ENCODE data around the gene ANKDD1B. TPM values are rescaled to one million over a fixed set of nuclear protein-coding genes. Genes with fewer than 3 reads are reported as not detected.
A peak's percentile ranks its signal among the peaks of the same experiment; 100 is the strongest.
"Not testable (repeated sequence)": the region's sequence is repeated elsewhere in the genome, so short reads cannot be mapped to it uniquely, and the experiment has no call there.

Gene ANKDD1B
- total RNA-seq = 1 to 10 TPM in 2 of 4 donors, not detected in 2; 3.2 to 5.0 TPM

GRCh38 chr5:75611311-75612225, at the start of gene ANKDD1B:
Gene ANKDD1B (plus strand): TSS chr5:75611453. CDS start chr5:75611635, 182 bp downstream.
- H3K4me3 ChIP-seq = peak within 1 kb of the TSS; percentile 26 to 63 (median 45)
- no peaks in the 10 kb centered on the region for H3K27me3 ChIP-seq
- no peaks in the 10 kb centered on the region for H3K9me3 ChIP-seq
- no peaks in the 10 kb centered on the region for H3K36me3 ChIP-seq
- no peak for TF ChIP-seq POLR2A (IDR thresholded peaks at IDR 0.05)
- no peak for TF ChIP-seq CTCF (IDR thresholded peaks at IDR 0.05)
- H3K27ac ChIP-seq = peak within 1 kb of the TSS in 3 of 4 donors; percentile 11 to 34 (median 28)
- peaks cover 0 to 17% (median 0%) of the 10 kb centered on the region in 4 donors for H3K4me1 ChIP-seq
- DNase-seq = peak in 2 of 3 donors; percentile 48 to 60

DNA sequence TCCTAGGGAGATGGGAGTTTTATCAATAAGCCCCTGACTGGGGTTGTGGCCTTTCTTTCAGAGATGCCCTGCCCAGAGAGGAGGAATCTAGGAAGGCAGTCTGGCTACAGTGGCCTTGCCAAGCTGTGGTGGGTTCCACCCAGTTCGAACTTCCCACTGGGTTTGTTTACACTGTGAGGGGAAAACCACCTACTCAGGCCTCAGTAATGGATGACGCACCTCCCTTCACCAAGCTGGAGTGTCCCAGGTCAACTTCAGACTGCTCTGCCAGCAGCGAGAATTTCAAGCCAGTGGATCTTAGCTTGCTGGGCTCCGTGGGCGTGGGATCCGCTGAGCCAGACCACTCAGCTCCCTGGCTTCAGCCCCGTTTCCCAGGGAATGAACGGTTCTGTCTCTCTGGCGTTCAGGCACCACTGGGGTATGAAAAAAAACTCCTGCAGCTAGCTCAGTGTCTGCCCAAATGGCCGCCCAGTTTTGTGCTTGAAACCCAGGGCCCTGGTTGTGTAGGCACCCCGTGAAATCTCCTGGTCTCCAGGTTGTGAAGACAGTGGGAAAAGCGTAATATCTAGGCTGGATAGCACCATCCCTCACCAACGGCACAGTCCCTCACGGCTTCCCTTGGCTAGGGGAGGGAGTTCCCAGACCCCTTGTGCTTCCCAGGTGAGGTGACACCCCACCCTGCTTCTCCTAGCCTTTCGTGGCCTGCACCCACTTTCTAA, 45.1 kb upstream of the ANKDD1B start:
- H3K4me1 ChIP-seq, H3K27me3 ChIP-seq, H3K36me3 ChIP-seq, H3K9me3 ChIP-seq, H3K4me3 ChIP-seq, DNase-seq: not testable (repeated sequence)
- peak overlapping the region in 3 of 4 donors; percentile 22 to 51 (median 28) for H3K27ac ChIP-seq

GRCh38 chr5:75566710-75567309, 44.4 kb upstream of the ANKDD1B start:
- H3K36me3 ChIP-seq = peaks cover 0 to 10% (median 0%) of the 10 kb centered on the region in 3 donors
- no peaks in the 10 kb centered on the region for H3K27me3 ChIP-seq
- H3K4me1 ChIP-seq = peaks cover 0 to 10% (median 0%) of the 10 kb centered on the region in 4 donors
- no peak for DNase-seq
- H3K4me3 ChIP-seq = no peak overlapping the region
- TF ChIP-seq POLR2A (IDR thresholded peaks at IDR 0.05) (no peak), CTCF (IDR thresholded peaks at IDR 0.05) (no peak)
- H3K9me3 ChIP-seq = no peaks in the 10 kb centered on the region
- H3K27ac ChIP-seq = peak overlapping the region in 3 of 4 donors; percentile 22 to 51 (median 28)

- Histone ChIP-seq H3K4me3 (no peak overlapping the region), H3K36me3 (peaks cover 0 to 10% (median 0%) of the 10 kb centered on the region in 3 donors), H3K27me3 (no peaks in the 10 kb centered on the region), H3K4me1 (peaks cover 0 to 10% (median 0%) of the 10 kb centered on the region in 4 donors), H3K9me3 (no peaks in the 10 kb centered on the region), H3K27ac (no peak overlapping the region)
- TF ChIP-seq CTCF (IDR thresholded peaks at IDR 0.05) (no peak), POLR2A (IDR thresholded peaks at IDR 0.05) (no peak)
- DNase-seq = no peak
These were observed 43.5 kb upstream of the ANKDD1B start for GRCh38 chr5:75567710-75568109.

DNA sequence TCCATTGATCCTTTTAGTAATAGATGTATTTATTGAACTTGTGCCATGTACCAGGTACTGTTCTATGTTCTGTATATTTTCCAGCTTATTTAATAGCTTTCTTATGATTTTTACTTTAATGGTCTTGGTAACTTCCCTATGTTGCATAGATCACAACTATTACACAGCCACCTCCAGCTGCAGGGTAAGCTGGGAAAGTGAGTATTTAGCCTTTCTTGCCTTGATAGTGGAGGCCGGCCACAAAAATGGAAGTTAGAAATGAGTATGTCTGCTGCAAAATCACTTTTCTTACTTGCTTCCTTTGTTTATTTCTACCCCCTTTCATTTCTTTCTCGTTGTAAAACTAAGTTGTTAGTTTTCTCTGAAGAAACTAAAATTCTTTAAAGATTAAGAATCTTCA, 43.1 kb upstream of the ANKDD1B start:
- DNase-seq = no peak
- Histone ChIP-seq H3K9me3 (no peaks in the 10 kb centered on the region), H3K27me3 (no peaks in the 10 kb centered on the region), H3K4me3 (no peak overlapping the region), H3K36me3 (peaks cover 0 to 10% (median 0%) of the 10 kb centered on the region in 3 donors), H3K27ac (no peak overlapping the region), H3K4me1 (peaks cover 0 to 10% (median 0%) of the 10 kb centered on the region in 4 donors)
- TF ChIP-seq CTCF (IDR thresholded peaks at IDR 0.05) = no peak
- no peak for TF ChIP-seq POLR2A (IDR thresholded peaks at IDR 0.05)
